AG09309 (cell line): ENCODE results near the gene FAM124B.

Experiments used
- DNase-seq: peaks from one replicate; pipeline ENCODE4 v3.0.0-alpha.2; 2010; ENCODE audit warnings: low read depth
- H3K4me3 ChIP-seq: 2 replicates; pipeline ENCODE4 v1.5.1; 2011; ENCODE audit warnings: mild to moderate bottlenecking, low read depth, low read length, moderate library complexity; ENCODE audit not compliant: control insufficient read depth
- CTCF ChIP-seq: IDR thresholded peaks from 2 replicates; pipeline ENCODE4 v1.5.1; 2011; ENCODE audit warnings: mild to moderate bottlenecking, low read depth, low read length, inconsistent platforms; ENCODE audit not compliant: insufficient read depth, control insufficient read depth; ENCODE audit errors: missing control alignments

FAM124B gene

GRCh38 chr2:224362094-224362493 is 39.8 kb downstream of the FAM124B start:
- TF ChIP-seq CTCF, result no peak

GRCh38 chr2:224360801-224361251 is 41.1 kb downstream of the FAM124B start:
- H3K4me3 ChIP-seq, result no peak overlapping the region

More at GRCh38 chr2:224362094-224362493, 39.8 kb downstream of the FAM124B start:
- no peak overlapping the region for H3K4me3 ChIP-seq
- DNase-seq, result no peak

GRCh38 chr2:224359569-224359968 is 42.3 kb downstream of the FAM124B start:
- no peak overlapping the region for H3K4me3 ChIP-seq
- DNase-seq, result no peak
- TF ChIP-seq CTCF, result peak; percentile 35

More at GRCh38 chr2:224360801-224361251, 41.1 kb downstream of the FAM124B start:
- no peak for DNase-seq
- no peak for TF ChIP-seq CTCF

GRCh38 chr2:224357098-224357901 is 44.6 kb downstream of the FAM124B start:
- no peak overlapping the region for H3K4me3 ChIP-seq
- DNase-seq, result peak; percentile 29
- TF ChIP-seq CTCF, result peak; percentile 72

GRCh38 chr2:224354632-224355211 is 47.2 kb downstream of the FAM124B start:
- no peak for TF ChIP-seq CTCF
- no peak overlapping the region for H3K4me3 ChIP-seq
- DNase-seq, result no peak

GRCh38 chr2:224350703-224351102 is 51.2 kb downstream of the FAM124B start:
- no peak overlapping the region for H3K4me3 ChIP-seq
- DNase-seq, result no peak
- TF ChIP-seq CTCF, result no peak

- TF ChIP-seq CTCF, result no peak
- H3K4me3 ChIP-seq, result no peak overlapping the region
- no peak for DNase-seq
These were observed 52.5 kb downstream of the FAM124B start for GRCh38 chr2:224349396-224349795.
